Parathyroid adenoma (tissue), 2 donors: Measurements from ENCODE around the gene CNOT1.
"Not testable (repeated sequence)": the region's sequence is repeated elsewhere in the genome, so short reads cannot be mapped to it uniquely, and the experiment has no call there.

Experiments
- H2AFZ ChIP-seq: fragments of 300-600 bp; sonication (generic); one replicate; pipeline ENCODE4 v1.7.0; 2017; ENCODE audit warnings: antibody characterized with exemption, mild to moderate bottlenecking
- H3K27ac ChIP-seq: fragments of 300-600 bp; sonication (generic); one replicate; pipeline ENCODE4 v1.7.0; 2017
- H3K27me3 ChIP-seq: fragments of 300-600 bp; sonication (generic); one replicate; pipeline ENCODE4 v1.7.0; 2017; ENCODE audit warnings: low read length; ENCODE audit not compliant: control insufficient read depth, insufficient read depth
- H3K36me3 ChIP-seq: fragments of 300-600 bp; sonication (generic); one replicate; pipeline ENCODE4 v1.7.0; 2017; ENCODE audit warnings: low read length; ENCODE audit not compliant: control insufficient read depth, insufficient read depth
- H3K4me1 ChIP-seq: fragments of 300-600 bp; sonication (generic); one replicate; pipeline ENCODE4 v1.7.0; 2017; ENCODE audit warnings: control low read depth
- H3K4me2 ChIP-seq: fragments of 300-600 bp; sonication (generic); one replicate; pipeline ENCODE4 v1.7.0; 2017; ENCODE audit warnings: low read length
- H3K4me3 ChIP-seq: fragments of 300-600 bp; sonication (generic); one replicate; pipeline ENCODE4 v1.7.0; 2017; ENCODE audit warnings: low read depth, low read length
- H3K79me2 ChIP-seq: fragments of 300-600 bp; sonication (generic); one replicate; pipeline ENCODE4 v1.7.0; 2017; ENCODE audit warnings: control low read depth
- H3K9ac ChIP-seq: fragments of 300-600 bp; sonication (generic); one replicate; pipeline ENCODE4 v1.7.0; 2017; ENCODE audit warnings: mild to moderate bottlenecking
- H3K9me3 ChIP-seq: fragments of 300-600 bp; sonication (generic); one replicate; pipeline ENCODE4 v1.7.0; 2017; ENCODE audit warnings: low read length; ENCODE audit not compliant: control insufficient read depth
- CTCF ChIP-seq: fragments of 300-600 bp; sonication (generic); IDR thresholded peaks from one replicate; pipeline ENCODE4 v1.7.0; 2017; ENCODE audit warnings: antibody characterized with exemption, mild to moderate bottlenecking
- donor health status: primary hyperparathyroidism.

CNOT1 gene

GRCh38 chr16:58670177-58670576 lies 40.6 kb upstream of the CNOT1 start:
- Histone ChIP-seq H3K79me2 (no peaks in the 10 kb centered on the region), H3K4me3 (no peak overlapping the region), H2AFZ (no peak overlapping the region), H3K36me3 (no peaks in the 10 kb centered on the region), H3K4me2 (no peak overlapping the region), H3K9ac (no peak overlapping the region), H3K4me1 (no peaks in the 10 kb centered on the region), H3K27ac (no peak overlapping the region), H3K27me3 (no peaks in the 10 kb centered on the region), H3K9me3 (no peaks in the 10 kb centered on the region)
- no peak for TF ChIP-seq CTCF

GRCh38 chr16:58665200-58665599 lies 35.6 kb upstream of the CNOT1 start:
- H3K4me1 ChIP-seq = peaks cover 2% of the 10 kb centered on the region
- H3K27me3 ChIP-seq = no peaks in the 10 kb centered on the region
- no peaks in the 10 kb centered on the region for H3K9me3 ChIP-seq
- H2AFZ ChIP-seq = no peak overlapping the region
- no peak for TF ChIP-seq CTCF
- no peak overlapping the region for H3K9ac ChIP-seq
- H3K36me3 ChIP-seq = no peaks in the 10 kb centered on the region
- no peak overlapping the region for H3K4me3 ChIP-seq
- H3K27ac ChIP-seq = no peak overlapping the region
- no peak overlapping the region for H3K4me2 ChIP-seq
- H3K79me2 ChIP-seq = no peaks in the 10 kb centered on the region

- peak; percentile 62 for TF ChIP-seq CTCF
- no peaks in the 10 kb centered on the region for H3K27me3 ChIP-seq
- no peak overlapping the region for H2AFZ ChIP-seq
- H3K4me1 ChIP-seq = peaks cover 2% of the 10 kb centered on the region
- H3K27ac ChIP-seq = no peak overlapping the region
- no peaks in the 10 kb centered on the region for H3K36me3 ChIP-seq
- no peak overlapping the region for H3K4me2 ChIP-seq
- no peak overlapping the region for H3K4me3 ChIP-seq
- no peak overlapping the region for H3K9ac ChIP-seq
- H3K9me3 ChIP-seq = no peaks in the 10 kb centered on the region
- H3K79me2 ChIP-seq = no peaks in the 10 kb centered on the region
Observed at GRCh38 chr16:58661199-58661830, 31.7 kb upstream of the CNOT1 start.

GRCh38 chr16:58659911-58660310 lies 30.3 kb upstream of the CNOT1 start:
- not testable (repeated sequence) for H2AFZ ChIP-seq, H3K27ac ChIP-seq, H3K79me2 ChIP-seq, H3K9me3 ChIP-seq, H3K9ac ChIP-seq, H3K4me3 ChIP-seq, H3K4me2 ChIP-seq, H3K36me3 ChIP-seq, H3K27me3 ChIP-seq, H3K4me1 ChIP-seq

- Histone ChIP-seq H3K4me3 (no peak overlapping the region), H3K4me1 (peaks cover 2% of the 10 kb centered on the region), H3K36me3 (no peaks in the 10 kb centered on the region), H3K9me3 (no peaks in the 10 kb centered on the region), H3K79me2 (no peaks in the 10 kb centered on the region), H3K9ac (no peak overlapping the region), H3K27me3 (no peaks in the 10 kb centered on the region), H2AFZ (no peak overlapping the region), H3K27ac (no peak overlapping the region), H3K4me2 (no peak overlapping the region)
- no peak for TF ChIP-seq CTCF
Observed at GRCh38 chr16:58658796-58659211, 29.2 kb upstream of the CNOT1 start.
